ENCODE data around the gene FKBP15. TPM values are rescaled to one million over a fixed set of nuclear protein-coding genes. Genes with fewer than 3 reads are reported as not detected.

FKBP15 gene, protein sequence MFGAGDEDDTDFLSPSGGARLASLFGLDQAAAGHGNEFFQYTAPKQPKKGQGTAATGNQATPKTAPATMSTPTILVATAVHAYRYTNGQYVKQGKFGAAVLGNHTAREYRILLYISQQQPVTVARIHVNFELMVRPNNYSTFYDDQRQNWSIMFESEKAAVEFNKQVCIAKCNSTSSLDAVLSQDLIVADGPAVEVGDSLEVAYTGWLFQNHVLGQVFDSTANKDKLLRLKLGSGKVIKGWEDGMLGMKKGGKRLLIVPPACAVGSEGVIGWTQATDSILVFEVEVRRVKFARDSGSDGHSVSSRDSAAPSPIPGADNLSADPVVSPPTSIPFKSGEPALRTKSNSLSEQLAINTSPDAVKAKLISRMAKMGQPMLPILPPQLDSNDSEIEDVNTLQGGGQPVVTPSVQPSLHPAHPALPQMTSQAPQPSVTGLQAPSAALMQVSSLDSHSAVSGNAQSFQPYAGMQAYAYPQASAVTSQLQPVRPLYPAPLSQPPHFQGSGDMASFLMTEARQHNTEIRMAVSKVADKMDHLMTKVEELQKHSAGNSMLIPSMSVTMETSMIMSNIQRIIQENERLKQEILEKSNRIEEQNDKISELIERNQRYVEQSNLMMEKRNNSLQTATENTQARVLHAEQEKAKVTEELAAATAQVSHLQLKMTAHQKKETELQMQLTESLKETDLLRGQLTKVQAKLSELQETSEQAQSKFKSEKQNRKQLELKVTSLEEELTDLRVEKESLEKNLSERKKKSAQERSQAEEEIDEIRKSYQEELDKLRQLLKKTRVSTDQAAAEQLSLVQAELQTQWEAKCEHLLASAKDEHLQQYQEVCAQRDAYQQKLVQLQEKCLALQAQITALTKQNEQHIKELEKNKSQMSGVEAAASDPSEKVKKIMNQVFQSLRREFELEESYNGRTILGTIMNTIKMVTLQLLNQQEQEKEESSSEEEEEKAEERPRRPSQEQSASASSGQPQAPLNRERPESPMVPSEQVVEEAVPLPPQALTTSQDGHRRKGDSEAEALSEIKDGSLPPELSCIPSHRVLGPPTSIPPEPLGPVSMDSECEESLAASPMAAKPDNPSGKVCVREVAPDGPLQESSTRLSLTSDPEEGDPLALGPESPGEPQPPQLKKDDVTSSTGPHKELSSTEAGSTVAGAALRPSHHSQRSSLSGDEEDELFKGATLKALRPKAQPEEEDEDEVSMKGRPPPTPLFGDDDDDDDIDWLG
- total RNA-seq, result 12.6 and 13.7 TPM in 2 replicates

DNA sequence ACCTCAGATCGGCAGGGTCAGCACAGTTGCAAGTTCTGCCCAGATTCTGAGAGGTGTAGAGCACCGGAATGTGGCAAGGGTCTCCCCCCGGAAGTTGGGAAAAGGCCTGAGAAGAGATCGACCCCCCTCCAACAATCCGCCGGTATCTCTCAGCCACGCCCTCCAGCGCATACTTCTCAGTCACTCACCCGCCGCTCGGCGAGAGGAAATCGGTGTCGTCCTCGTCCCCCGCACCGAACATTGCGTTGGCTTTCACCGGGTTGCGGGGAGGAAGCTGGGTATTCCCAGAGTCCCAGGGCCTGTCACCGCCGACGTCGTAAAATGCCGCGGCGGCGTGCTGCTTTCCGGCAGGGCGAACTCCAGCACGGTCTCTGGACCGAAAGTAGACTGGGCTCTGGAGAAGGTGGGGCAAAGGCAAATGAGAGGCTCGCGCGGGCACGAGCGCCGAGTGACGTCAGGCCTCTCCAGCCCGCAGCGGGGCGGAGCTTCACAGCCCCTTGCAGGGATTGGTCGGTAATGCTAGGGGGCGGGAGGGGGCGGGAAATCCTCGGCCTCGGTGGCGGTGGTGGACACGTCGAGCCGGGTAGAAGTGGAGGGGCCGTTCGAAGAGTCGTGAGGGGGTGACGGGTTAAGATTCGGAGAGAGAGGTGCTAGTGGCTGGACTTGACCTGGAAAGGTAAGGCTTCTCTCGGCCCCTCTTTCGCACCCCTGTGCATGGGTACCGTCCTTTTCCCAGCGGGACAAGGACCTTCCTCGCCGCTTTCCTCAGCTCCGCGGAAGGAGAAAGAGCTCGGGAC, at the start of gene FKBP15, which contains the start of gene SLC31A1:
Gene FKBP15 (minus strand): TSS at position 275 of the 797 bp plus-strand sequence. CDS start 34 bp downstream, at position 241.
Gene SLC31A1 (plus strand): TSS at position 542 of the 797 bp plus-strand sequence. CDS start 34,605 bp downstream, outside the sequence.

DNA sequence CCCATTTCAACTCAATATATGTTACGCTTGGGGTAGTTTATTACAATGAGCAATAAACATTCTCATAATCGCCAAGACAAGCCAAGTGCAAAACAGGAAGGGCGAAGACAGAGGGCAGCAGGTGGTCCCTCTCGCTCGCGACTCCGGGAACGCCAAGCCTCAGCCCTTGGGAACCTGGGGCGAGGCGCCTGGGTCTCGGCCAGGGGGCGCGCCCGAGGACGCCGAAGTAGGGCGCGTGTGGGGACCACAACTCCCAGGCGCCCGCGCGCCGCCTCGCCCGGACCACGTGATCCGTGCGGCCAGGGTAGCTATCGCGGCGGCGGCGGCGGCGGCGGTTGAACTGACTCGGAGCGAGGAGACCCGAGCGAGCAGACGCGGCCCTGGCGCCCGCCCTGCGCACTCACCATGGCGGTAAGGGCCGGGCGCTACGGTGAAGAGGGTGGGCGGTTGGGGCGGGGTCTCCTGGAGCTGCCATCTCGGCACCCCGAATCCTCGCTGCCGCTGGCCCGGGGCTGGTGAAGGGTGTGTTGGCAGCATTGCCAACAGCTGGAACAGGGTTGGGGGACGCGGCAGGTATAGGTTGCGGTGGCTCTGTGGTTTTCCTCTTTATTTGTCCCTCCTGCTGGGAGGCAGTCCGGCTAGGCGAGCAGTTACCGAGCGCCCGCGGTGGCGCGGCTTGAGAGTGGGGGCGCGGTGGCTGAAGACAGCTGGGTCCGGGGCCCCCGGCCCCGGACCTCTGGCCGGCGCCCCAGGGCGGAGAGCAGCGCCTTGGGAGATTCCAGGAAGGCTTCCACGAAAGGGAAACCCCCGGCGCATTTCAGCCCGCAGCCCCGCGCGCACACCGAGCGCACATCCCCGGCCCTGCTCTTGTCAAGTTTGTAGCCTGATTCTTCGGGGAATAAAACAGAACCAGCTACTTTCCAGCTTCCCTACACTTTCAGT, 70.1 kb downstream of the FKBP15 start, which contains the start of gene SLC31A2:
Gene SLC31A2 (plus strand): TSS at position 338 of the 942 bp plus-strand sequence. CDS start 68 bp downstream, at position 406.

Other genes starting within 250 kb of the FKBP15 start
- 2.4 and 4.1 TPM in 2 replicates for gene ZNF883, start 209.1 kb downstream of the FKBP15 start, total RNA-seq
- 3.3 and 3.7 TPM in 2 replicates for gene ZFP37, start 164.6 kb downstream of the FKBP15 start, total RNA-seq
- gene SLC31A2, start 70.3 kb downstream of the FKBP15 start, total RNA-seq, result 5.2 and 6.8 TPM in 2 replicates
- gene SLC31A1, start 267 bp upstream of the FKBP15 start, total RNA-seq, result 8.2 and 19.9 TPM in 2 replicates
- gene CDC26, start 54.3 kb upstream of the FKBP15 start, total RNA-seq, result 47.1 and 64.3 TPM in 2 replicates
- 16.8 and 17.7 TPM in 2 replicates for gene PRPF4, start 54.4 kb upstream of the FKBP15 start, total RNA-seq
- not detected in 2 replicates for gene RNF183, start 82.1 kb upstream of the FKBP15 start, total RNA-seq
- gene WDR31, start 119.0 kb upstream of the FKBP15 start, total RNA-seq, result 2.8 and 3.8 TPM in 2 replicates
- not detected in 2 replicates for gene BSPRY, start 128.3 kb upstream of the FKBP15 start, total RNA-seq
- 7.2 and 11.2 TPM in 2 replicates for gene HDHD3, start 155.7 kb upstream of the FKBP15 start, total RNA-seq
- gene ALAD, start 180.0 kb upstream of the FKBP15 start, total RNA-seq, result 36.1 and 36.7 TPM in 2 replicates
- 14.6 and 19.1 TPM in 2 replicates for gene POLE3, start 189.4 kb upstream of the FKBP15 start, total RNA-seq
- gene C9orf43, start 189.5 kb upstream of the FKBP15 start, total RNA-seq, result 0.16 and 0.26 TPM in 2 replicates
- 20.8 and 60.0 TPM in 2 replicates for gene RGS3, start 242.4 kb upstream of the FKBP15 start, total RNA-seq

Measured in bronchial smooth muscle cell (primary cell).